ENCODE results near the gene NOS1AP. TPM values are rescaled to one million over a fixed set of nuclear protein-coding genes. Genes with fewer than 3 reads are reported as not detected.

The NOS1AP gene
- polyA plus RNA-seq, 1 of the 3 experiments (the other 2 are of a cell fraction), result 0.03 TPM

DNA sequence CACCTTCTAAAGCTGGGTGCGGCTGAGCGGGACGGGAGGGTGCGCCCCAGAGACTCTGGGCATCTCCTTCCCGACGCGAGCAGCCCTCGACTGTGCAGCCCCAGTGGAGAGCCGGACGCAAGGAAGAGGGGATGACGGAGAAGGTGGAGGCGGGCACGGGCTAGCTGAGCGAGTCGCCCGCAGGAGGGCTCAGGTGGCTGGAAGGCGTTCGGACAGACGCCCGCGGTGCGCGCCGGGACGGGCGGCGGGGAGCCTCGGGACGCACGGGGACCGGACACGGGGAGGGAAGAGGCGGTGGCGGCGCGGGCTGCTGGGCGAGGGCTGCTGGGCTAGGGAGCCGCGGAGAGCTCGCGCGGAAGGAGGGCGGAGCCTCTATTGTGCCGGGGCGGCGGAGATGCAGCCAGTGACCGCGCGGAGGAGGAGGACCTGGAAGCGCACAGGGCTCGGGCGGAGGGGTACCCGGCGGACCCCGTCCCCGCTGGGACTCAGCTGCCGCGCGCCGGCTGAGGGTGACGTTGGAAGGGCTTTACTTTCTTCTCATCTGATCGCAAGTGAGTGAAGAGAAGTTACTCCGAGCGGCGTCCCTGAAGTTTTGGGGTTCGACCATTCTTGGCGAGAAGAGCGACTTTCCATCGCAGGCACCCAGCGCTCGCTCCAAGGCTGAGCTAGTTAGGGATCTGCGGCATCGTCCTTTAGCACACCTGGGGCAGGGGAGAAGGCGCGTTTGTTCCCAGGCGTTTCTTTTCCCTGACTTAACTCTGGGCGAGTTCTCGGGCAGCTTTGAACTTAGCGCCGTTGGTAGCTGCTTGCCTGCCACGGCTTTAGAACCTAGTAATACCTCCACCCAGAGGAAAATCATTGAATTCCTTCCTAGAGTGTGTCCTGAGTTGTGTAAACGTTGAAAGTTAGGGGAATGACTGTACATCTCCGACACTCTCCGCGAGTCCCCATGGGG lies 45.7 kb upstream of the NOS1AP start, which contains the start of gene OLFML2B (continued):
- TF ChIP-seq ELF1 (IDR thresholded peaks at IDR 0.05), result no peak
- TF ChIP-seq SMC3 (IDR thresholded peaks at IDR 0.05; ENCODE audit: low read depth, low read length), result peak; percentile 45
- TF ChIP-seq SIN3A (IDR thresholded peaks at IDR 0.05; ENCODE audit: borderline replicate concordance, low read depth, low read length), result peak; percentile 85; the same call in 1 of the 2 replicates
- TF ChIP-seq CHD2 (IDR thresholded peaks at IDR 0.05; ENCODE audit: low read length, partially characterized antibody), result no peak
- no peak for TF ChIP-seq TEAD4 (IDR thresholded peaks at IDR 0.05; ENCODE audit: borderline replicate concordance, insufficient read depth)
- TF ChIP-seq FOXJ3 (CRISPR knock-in tag; IDR thresholded peaks at IDR 0.05), result no peak
- no peak for TF ChIP-seq EZH2phosphoT487 (IDR thresholded peaks at IDR 0.05; ENCODE audit: borderline replicate concordance, low read depth)
- TF ChIP-seq, protein P1, sequence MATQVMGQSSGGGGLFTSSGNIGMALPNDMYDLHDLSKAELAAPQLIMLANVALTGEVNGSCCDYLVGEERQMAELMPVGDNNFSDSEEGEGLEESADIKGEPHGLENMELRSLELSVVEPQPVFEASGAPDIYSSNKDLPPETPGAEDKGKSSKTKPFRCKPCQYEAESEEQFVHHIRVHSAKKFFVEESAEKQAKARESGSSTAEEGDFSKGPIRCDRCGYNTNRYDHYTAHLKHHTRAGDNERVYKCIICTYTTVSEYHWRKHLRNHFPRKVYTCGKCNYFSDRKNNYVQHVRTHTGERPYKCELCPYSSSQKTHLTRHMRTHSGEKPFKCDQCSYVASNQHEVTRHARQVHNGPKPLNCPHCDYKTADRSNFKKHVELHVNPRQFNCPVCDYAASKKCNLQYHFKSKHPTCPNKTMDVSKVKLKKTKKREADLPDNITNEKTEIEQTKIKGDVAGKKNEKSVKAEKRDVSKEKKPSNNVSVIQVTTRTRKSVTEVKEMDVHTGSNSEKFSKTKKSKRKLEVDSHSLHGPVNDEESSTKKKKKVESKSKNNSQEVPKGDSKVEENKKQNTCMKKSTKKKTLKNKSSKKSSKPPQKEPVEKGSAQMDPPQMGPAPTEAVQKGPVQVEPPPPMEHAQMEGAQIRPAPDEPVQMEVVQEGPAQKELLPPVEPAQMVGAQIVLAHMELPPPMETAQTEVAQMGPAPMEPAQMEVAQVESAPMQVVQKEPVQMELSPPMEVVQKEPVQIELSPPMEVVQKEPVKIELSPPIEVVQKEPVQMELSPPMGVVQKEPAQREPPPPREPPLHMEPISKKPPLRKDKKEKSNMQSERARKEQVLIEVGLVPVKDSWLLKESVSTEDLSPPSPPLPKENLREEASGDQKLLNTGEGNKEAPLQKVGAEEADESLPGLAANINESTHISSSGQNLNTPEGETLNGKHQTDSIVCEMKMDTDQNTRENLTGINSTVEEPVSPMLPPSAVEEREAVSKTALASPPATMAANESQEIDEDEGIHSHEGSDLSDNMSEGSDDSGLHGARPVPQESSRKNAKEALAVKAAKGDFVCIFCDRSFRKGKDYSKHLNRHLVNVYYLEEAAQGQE (IDR thresholded peaks at IDR 0.05; ENCODE audit: low read depth, low read length), result no peak
- no peak for TF ChIP-seq PBX3 (IDR thresholded peaks at IDR 0.05)
- TF ChIP-seq, protein P2, sequence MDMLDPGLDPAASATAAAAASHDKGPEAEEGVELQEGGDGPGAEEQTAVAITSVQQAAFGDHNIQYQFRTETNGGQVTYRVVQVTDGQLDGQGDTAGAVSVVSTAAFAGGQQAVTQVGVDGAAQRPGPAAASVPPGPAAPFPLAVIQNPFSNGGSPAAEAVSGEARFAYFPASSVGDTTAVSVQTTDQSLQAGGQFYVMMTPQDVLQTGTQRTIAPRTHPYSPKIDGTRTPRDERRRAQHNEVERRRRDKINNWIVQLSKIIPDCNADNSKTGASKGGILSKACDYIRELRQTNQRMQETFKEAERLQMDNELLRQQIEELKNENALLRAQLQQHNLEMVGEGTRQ (IDR thresholded peaks at IDR 0.05; ENCODE audit: borderline replicate concordance, low read depth, low read length), result no peak
- no peak for TF ChIP-seq NFIC (IDR thresholded peaks at IDR 0.05; ENCODE audit: borderline replicate concordance)
- no peak for TF ChIP-seq FOSL2 (IDR thresholded peaks at IDR 0.05; ENCODE audit: borderline replicate concordance, low read depth)
- peak; percentile 10; the same call in 1 of the 2 replicates for TF ChIP-seq POLR2AphosphoS5 (IDR thresholded peaks at IDR 0.05; ENCODE audit: low read depth, low read length)
- TF ChIP-seq MXI1 (IDR thresholded peaks at IDR 0.05; ENCODE audit: low read depth, low read length), result no peak
- TF ChIP-seq, protein P3, sequence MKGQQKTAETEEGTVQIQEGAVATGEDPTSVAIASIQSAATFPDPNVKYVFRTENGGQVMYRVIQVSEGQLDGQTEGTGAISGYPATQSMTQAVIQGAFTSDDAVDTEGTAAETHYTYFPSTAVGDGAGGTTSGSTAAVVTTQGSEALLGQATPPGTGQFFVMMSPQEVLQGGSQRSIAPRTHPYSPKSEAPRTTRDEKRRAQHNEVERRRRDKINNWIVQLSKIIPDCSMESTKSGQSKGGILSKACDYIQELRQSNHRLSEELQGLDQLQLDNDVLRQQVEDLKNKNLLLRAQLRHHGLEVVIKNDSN (IDR thresholded peaks at IDR 0.05; ENCODE audit: borderline replicate concordance, low read depth), result no peak
- no peak for TF ChIP-seq NRF1 (IDR thresholded peaks at IDR 0.05; ENCODE audit: low read depth, low read length)
- peak; percentile 60 for TF ChIP-seq RAD21 (IDR thresholded peaks at IDR 0.05; ENCODE audit: low read length)

Measured in SK-N-SH (cell line).